K562 (cell line): ENCODE measurements around the gene SRRT. TPM values are rescaled to one million over a fixed set of nuclear protein-coding genes. Genes with fewer than 3 reads are reported as not detected.

Source experiments
- ATF1 ChIP-seq, 2 experiments: fragments of 450-650 bp in 1 of 2; IDR thresholded peaks; 2 replicates each; pipeline ENCODE4 v1.6.1; 2016; ENCODE audit warnings: missing compliant biosample characterization in 1 of 2, missing genetic modification characterization in 1 of 2
- CBX8 ChIP-seq: fragments of 200-600 bp; sonication (generic); IDR thresholded peaks from 2 replicates; pipeline ENCODE4 v1.6.1; 2012; ENCODE audit warnings: borderline replicate concordance, mixed run types, low read depth, mild to moderate bottlenecking, moderate library complexity, mixed read lengths, low read length, control low read depth, inconsistent platforms; ENCODE audit not compliant: poor library complexity, severe bottlenecking; ENCODE audit errors: extremely low read depth
- CREB3L1 ChIP-seq: fragments of 450-650 bp; IDR thresholded peaks from 2 replicates; pipeline ENCODE4 v1.6.1; 2014; ENCODE audit warnings: low read depth, mild to moderate bottlenecking, moderate library complexity, borderline replicate concordance
- ELF2 ChIP-seq: fragments of 250-450 bp; sonication (Bioruptor Pico); IDR thresholded peaks from 2 replicates; pipeline ENCODE4 v1.5.0; 2021; ENCODE audit warnings: mild to moderate bottlenecking
- ESRRA ChIP-seq: fragments of 450-650 bp; IDR thresholded peaks from 2 replicates; pipeline ENCODE4 v1.6.1; 2014; ENCODE audit warnings: low read depth, mild to moderate bottlenecking, moderate library complexity, borderline replicate concordance
- EZH2 ChIP-seq: IDR thresholded peaks from 2 replicates; pipeline ENCODE4 v1.6.1; 2012; ENCODE audit warnings: low read depth, mild to moderate bottlenecking, inconsistent platforms, low read length, borderline replicate concordance
- FOXK1 ChIP-seq: sonication (generic); formaldehyde crosslinking; IDR thresholded peaks from 2 replicates; pipeline ENCODE4 v1.8.0; 2022; ENCODE audit warnings: missing genetic modification reagents, mild to moderate bottlenecking, borderline replicate concordance
- FOXP1 ChIP-seq: sonication (generic); formaldehyde crosslinking; IDR thresholded peaks from 2 replicates; pipeline ENCODE4 v1.8.0; 2022; ENCODE audit warnings: mild to moderate bottlenecking, missing genetic modification reagents
- GTF2E2 ChIP-seq: fragments of 200-800 bp; sonication (Bioruptor generic); IDR thresholded peaks from 2 replicates; pipeline ENCODE4 v1.6.1; 2016; ENCODE audit warnings: missing genetic modification characterization, missing compliant biosample characterization
- HMGN3 ChIP-seq: IDR thresholded peaks from 2 replicates; pipeline ENCODE4 v1.6.1; 2011; ENCODE audit warnings: borderline replicate concordance, low read depth, mild to moderate bottlenecking, mixed read lengths, low read length; ENCODE audit not compliant: insufficient read length; ENCODE audit errors: extremely low read depth
- HNRNPUL1 ChIP-seq: fragments of 200-400 bp; formaldehyde crosslinking; IDR thresholded peaks from 2 replicates; pipeline ENCODE4 v1.6.1; 2017; ENCODE audit warnings: low read length
- IRF9 ChIP-seq: fragments of 450-650 bp; IDR thresholded peaks from 2 replicates; pipeline ENCODE4 v1.6.1; 2016; ENCODE audit warnings: missing biosample characterization, missing genetic modification characterization
- L3MBTL2 ChIP-seq: fragments of 450-650 bp; IDR thresholded peaks from 2 replicates; pipeline ENCODE4 v1.6.1; 2016; ENCODE audit warnings: mild to moderate bottlenecking, moderate library complexity
- LARP7 ChIP-seq: fragments of 450-650 bp; IDR thresholded peaks from 2 replicates; pipeline ENCODE4 v1.6.1; 2016
- MAFG ChIP-seq: fragments of 450-650 bp; conservative IDR thresholded peaks from 2 replicates; pipeline ENCODE4 v1.6.1; 2016; ENCODE audit warnings: missing genetic modification characterization, missing compliant biosample characterization
- NCOA6 ChIP-seq: fragments of 450-650 bp; IDR thresholded peaks from 2 replicates; pipeline ENCODE4 v1.6.1; 2017; ENCODE audit warnings: mild to moderate bottlenecking
- NFXL1 ChIP-seq: fragments of 450-650 bp; formaldehyde crosslinking; IDR thresholded peaks from 2 replicates; pipeline ENCODE4 v1.4.0; 2021; ENCODE audit warnings: mild to moderate bottlenecking
- PHF20 ChIP-seq: fragments of 450-650 bp; IDR thresholded peaks from 2 replicates; pipeline ENCODE4 v1.6.1; 2018; ENCODE audit not compliant: partially characterized antibody
- RHOXF2B ChIP-seq: fragments of 250-450 bp; sonication (Bioruptor Pico); conservative IDR thresholded peaks from 2 replicates; pipeline ENCODE4 v1.5.1; 2021
- SMARCC2 ChIP-seq: fragments of 450-650 bp; IDR thresholded peaks from 2 replicates; pipeline ENCODE4 v1.6.1; 2017; ENCODE audit warnings: antibody characterized with exemption, moderate library complexity, mild to moderate bottlenecking, low read depth
- SMARCE1 ChIP-seq: fragments of 450-650 bp; IDR thresholded peaks from 2 replicates; pipeline ENCODE4 v1.7.1; 2016; ENCODE audit warnings: mild to moderate bottlenecking
- XRCC3 ChIP-seq: fragments of 450-650 bp; IDR thresholded peaks from 2 replicates; pipeline ENCODE4 v1.6.1; 2017; ENCODE audit warnings: mild to moderate bottlenecking, moderate library complexity
- ZNF518B ChIP-seq: fragments of 250-450 bp; sonication (Bioruptor Pico); IDR thresholded peaks from 2 replicates; pipeline ENCODE4 v1.5.0; 2021; ENCODE audit warnings: mild to moderate bottlenecking, moderate library complexity
- polyA plus RNA-seq, 8 experiments: library from polyadenylated mRNA; depleted of rRNA in 4 of 8; stranded (reverse) in 5 of 8; unstranded in 3 of 8; fragments of >200 nt; fragmentation: Nextera tagmentation in 2 of 8; fragmentation: Illumina TruSeq in 1 of 8; extraction: Ambion mirVana in 2 of 8; extraction: Trizol in 1 of 8; gene quantifications; 2 replicates each; pipeline versions ENCODE4 v1.2.1 to v1.2.3, GENCODE V29; 2011 to 2014; ENCODE audit warnings: inconsistent platforms in 1 of 8, missing spikeins in 1 of 8
- total RNA-seq, 7 experiments: library from RNA; depleted of rRNA in 6 of 7; stranded (reverse); fragments of >200 nt in 6 of 7; fragmentation: Illumina TruSeq in 2 of 7; extraction: Trizol in 2 of 7; gene quantifications; 2 replicates each; pipeline versions ENCODE4 v1.2.1 to v1.2.3, GENCODE V29; 2011 to 2021; ENCODE audit warnings: low replicate concordance in 1 of 7

The SRRT gene
- total and polyA plus RNA-seq, 9 of the 15 experiments (the other 6 are each of a cell fraction or from before 2014, with no cell fraction given), result 10.3 to 263 (median 84.4) TPM

- TF ChIP-seq FOXK1 (CRISPR knock-in tag), result no peak
- TF ChIP-seq PHF20, result peak; percentile 31
- TF ChIP-seq ATF1 (CRISPR knock-in tag; IDR thresholded peaks at IDR 0.05), result no peak
- no peak for TF ChIP-seq ATF1 (tag; IDR thresholded peaks at IDR 0.05)
- peak; percentile 53; the same call in 1 of the 2 replicates for TF ChIP-seq ELF2
- TF ChIP-seq L3MBTL2, result peak; percentile 24; the same call in 1 of the 2 replicates
- 0 out of 2 replicates have a peak, but pooled peaks have one; percentile 14 for TF ChIP-seq NFXL1
- no peak for TF ChIP-seq RHOXF2B
- no peak for TF ChIP-seq NCOA6
- TF ChIP-seq ESRRA, result no peak; the same call in none of the 2 replicates
- TF ChIP-seq ZNF518B (CRISPR knock-in tag), result no peak
- TF ChIP-seq IRF9, result no peak
- no peak for TF ChIP-seq FOXP1 (CRISPR knock-in tag)
- no peak for TF ChIP-seq CBX8
- peak; percentile 15; the same call in 1 of the 2 replicates for TF ChIP-seq LARP7
- TF ChIP-seq GTF2E2 (tag), result no peak
- TF ChIP-seq HNRNPUL1, result no peak
- TF ChIP-seq XRCC3, result no peak
- no peak for TF ChIP-seq SMARCE1
- no peak for TF ChIP-seq CREB3L1
- TF ChIP-seq SMARCC2, result no peak
- TF ChIP-seq EZH2, result no peak
- TF ChIP-seq MAFG, result no peak
- no peak for TF ChIP-seq HMGN3
These were observed 49.0 kb upstream of the SRRT start (continued) for GRCh38 chr7:100825751-100826513.
